Liver (tissue), 9 donors: ENCODE data around the gene NBEA. TPM values are rescaled to one million over a fixed set of nuclear protein-coding genes. Genes with fewer than 3 reads are reported as not detected.

Experiments
- DNase-seq: peaks from one replicate; pipeline ENCODE4 v3.0.0-alpha.2; 2017; ENCODE audit warnings: low spot score
- H3K27ac ChIP-seq, 2 donors: one replicate each; pipeline ENCODE4 v1.7.0; 2013; ENCODE audit warnings: inconsistent platforms in 2 of 2, low read length in 2 of 2, control low read depth in 1 of 2, low read depth in 1 of 2, mild to moderate bottlenecking in 1 of 2
- H3K27me3 ChIP-seq, 4 donors: one replicate each; pipeline versions ENCODE4 v1.6.1 to v1.7.0; 2013; ENCODE audit warnings: low read length in 3 of 4, inconsistent platforms in 1 of 4, mild to moderate bottlenecking in 1 of 4, moderate library complexity in 1 of 4; ENCODE audit not compliant: control insufficient read depth in 4 of 4, insufficient read depth in 4 of 4
- H3K36me3 ChIP-seq, 4 donors: one replicate each; pipeline versions ENCODE4 v1.6.1 to v1.7.0; 2013; ENCODE audit warnings: low read length in 3 of 4, mild to moderate bottlenecking in 3 of 4, low read depth in 1 of 4, moderate library complexity in 1 of 4; ENCODE audit not compliant: control insufficient read depth in 4 of 4, insufficient read depth in 3 of 4
- H3K4me1 ChIP-seq, 4 donors: one replicate each; pipeline versions ENCODE4 v1.6.1 to v1.7.0; 2013; ENCODE audit warnings: low read length in 3 of 4, mild to moderate bottlenecking in 3 of 4, moderate library complexity in 1 of 4; ENCODE audit not compliant: control insufficient read depth in 4 of 4, insufficient read depth in 4 of 4
- H3K4me3 ChIP-seq, 3 donors: one replicate each; pipeline versions ENCODE4 v1.6.1 to v1.7.0; 2013; ENCODE audit warnings: low read length in 3 of 3, control low read depth in 1 of 3, low read depth in 1 of 3, mild to moderate bottlenecking in 1 of 3
- H3K9ac ChIP-seq, 2 donors: one replicate each; pipeline ENCODE4 v1.7.0; 2013; ENCODE audit warnings: low read length in 2 of 2, mild to moderate bottlenecking in 2 of 2, moderate library complexity in 2 of 2, control low read depth in 1 of 2, low read depth in 1 of 2
- H3K9me3 ChIP-seq, 4 donors: one replicate each; pipeline versions ENCODE4 v1.6.1 to v1.7.0; 2013; ENCODE audit warnings: low read length in 3 of 4; ENCODE audit not compliant: control insufficient read depth in 4 of 4
- ATF3 ChIP-seq: IDR thresholded peaks from 2 replicates; pipeline ENCODE4 v1.6.1; 2016; ENCODE audit warnings: antibody characterized with exemption
- CTCF ChIP-seq: fragments of 150-350 bp; IDR thresholded peaks from 2 replicates; pipeline ENCODE4 v1.5.1; 2017; ENCODE audit warnings: improper control_type of control experiment, low read depth, low read length; ENCODE audit not compliant: missing input control
- EGR1 ChIP-seq, 2 donors: IDR thresholded peaks; 2 replicates each; pipeline ENCODE4 v1.6.1; 2016 to 2018; ENCODE audit warnings: antibody characterized with exemption in 2 of 2, low read depth in 2 of 2
- FOXA1 ChIP-seq: IDR thresholded peaks from 2 replicates; pipeline ENCODE4 v1.6.1; 2016; ENCODE audit warnings: antibody characterized with exemption
- FOXA2 ChIP-seq: IDR thresholded peaks from 2 replicates; pipeline ENCODE4 v1.6.1; 2016; ENCODE audit warnings: antibody characterized with exemption
- GABPA ChIP-seq, 2 donors: IDR thresholded peaks in 1 of 2; conservative IDR thresholded peaks in 1 of 2; 2 replicates each; pipeline ENCODE4 v1.6.1; 2016; ENCODE audit warnings: antibody characterized with exemption in 2 of 2, mild to moderate bottlenecking in 1 of 2, moderate library complexity in 1 of 2
- HNF4A ChIP-seq, 2 donors: conservative IDR thresholded peaks; 2 replicates each; pipeline ENCODE4 v1.6.1; 2016; ENCODE audit warnings: antibody characterized with exemption in 2 of 2, mild to moderate bottlenecking in 2 of 2
- MAX ChIP-seq: IDR thresholded peaks from 2 replicates; pipeline ENCODE4 v1.6.1; 2016; ENCODE audit warnings: antibody characterized with exemption
- NR2F2 ChIP-seq: IDR thresholded peaks from 2 replicates; pipeline ENCODE4 v1.6.1; 2016; ENCODE audit warnings: antibody characterized with exemption
- REST ChIP-seq: IDR thresholded peaks from 2 replicates; pipeline ENCODE4 v1.6.1; 2016; ENCODE audit warnings: antibody characterized with exemption, mild to moderate bottlenecking
- RXRA ChIP-seq, 2 donors: IDR thresholded peaks; 2 replicates each; pipeline ENCODE4 v1.6.1; 2017 to 2018; ENCODE audit warnings: antibody characterized with exemption in 2 of 2, mild to moderate bottlenecking in 1 of 2
- SP1 ChIP-seq: IDR thresholded peaks from 2 replicates; pipeline ENCODE4 v1.6.1; 2018; ENCODE audit warnings: antibody characterized with exemption, mild to moderate bottlenecking
- TAF1 ChIP-seq: conservative IDR thresholded peaks from 2 replicates; pipeline ENCODE4 v1.6.1; 2016; ENCODE audit warnings: antibody characterized with exemption, mild to moderate bottlenecking
- YY1 ChIP-seq: IDR thresholded peaks from 2 replicates; pipeline ENCODE4 v1.6.1; 2016; ENCODE audit warnings: antibody characterized with exemption, mild to moderate bottlenecking
- ZBTB33 ChIP-seq: IDR thresholded peaks from 2 replicates; pipeline ENCODE4 v1.6.1; 2016; ENCODE audit warnings: antibody characterized with exemption
- WGBS: extraction: QIAGEN DNeasy Blood & Tissue Kit; methylation state at CpG from one replicate; pipeline ENCODE4 v1.1.7; 2013; 5-methylcytosine and 5-hydroxymethylcytosine counted together
- polyA plus RNA-seq, 2 donors: library from polyadenylated mRNA; stranded (reverse) in 1 of 2; unstranded in 1 of 2; fragments of 200-250 nt in 1 of 2; fragments of >200 nt in 1 of 2; fragmentation: Nextera tagmentation in 1 of 2; extraction: Ambion mirVana in 1 of 2; gene quantifications; one replicate each; pipeline versions ENCODE4 v1.2.1 to v1.2.3, GENCODE V29; 2013 to 2015
- total RNA-seq, 2 donors: library from RNA; depleted of rRNA; stranded (reverse); fragments of >200 nt; gene quantifications; one replicate each; pipeline ENCODE4 v1.2.3, GENCODE V29; 2014
- donor health status: healthy.
- donor health status: healthy.
- donor health status: healthy.
- donor health status: healthy.
- donor health status: healthy.

Gene NBEA
- total and polyA plus RNA-seq, 4 donors = 0.24 to 3.5 (median 1.4) TPM

GRCh38 chr13:34939771-34940170 is 2.3 kb upstream of the NBEA start:
- H3K4me1 ChIP-seq = peaks cover 2 to 11% (median 5%) of the 10 kb centered on the region in 4 donors
- WGBS = 92% methylated on average over 1 of the region's 1 CpG
- DNase-seq = no peak
- H3K36me3 ChIP-seq = no peaks in the 10 kb centered on the region
- H3K4me3 ChIP-seq = no peak overlapping the region
- H3K27ac ChIP-seq = no peak overlapping the region
- no peaks in the 10 kb centered on the region for H3K9me3 ChIP-seq
- H3K9ac ChIP-seq = no peak overlapping the region
- TF ChIP-seq SP1 (no peak), YY1 (no peak), FOXA2 (no peak), HNF4A (conservative IDR thresholded peaks at IDR 0.05) (no peak), FOXA1 (no peak), REST (no peak), CTCF (no peak), MAX (no peak), RXRA (IDR thresholded peaks at IDR 0.05) (no peak), GABPA (IDR thresholded peaks at IDR 0.05 in 1 of 2, conservative IDR thresholded peaks at IDR 0.05 in 1 of 2) (no peak), ZBTB33 (no peak)
- H3K27me3 ChIP-seq = peaks cover 0 to 11% (median 6%) of the 10 kb centered on the region in 4 donors

GRCh38 chr13:34941436-34941834 is 635 bp upstream of the NBEA start:
- H3K9me3 ChIP-seq = no peaks in the 10 kb centered on the region
- H3K27ac ChIP-seq = no peak overlapping the region
- no peak overlapping the region for H3K9ac ChIP-seq
- no peak for DNase-seq
- peaks cover 0 to 11% (median 6%) of the 10 kb centered on the region in 4 donors for H3K27me3 ChIP-seq
- TF ChIP-seq ZBTB33 (no peak), TAF1 (no peak), RXRA (IDR thresholded peaks at IDR 0.05) (no peak), GABPA (IDR thresholded peaks at IDR 0.05 in 1 of 2, conservative IDR thresholded peaks at IDR 0.05 in 1 of 2) (no peak), YY1 (no peak), ATF3 (no peak), MAX (no peak), REST (no peak), EGR1 (IDR thresholded peaks at IDR 0.05; ENCODE audit: low read depth in 2 of 2) (no peak), NR2F2 (no peak), FOXA2 (no peak)
- H3K4me1 ChIP-seq = peaks cover 2 to 11% (median 5%) of the 10 kb centered on the region in 4 donors
- peak overlapping the region in 2 of 3 donors; percentile 58 to 93 for H3K4me3 ChIP-seq
- 10% methylated on average over 13 of the region's 13 CpGs for WGBS
- no peaks in the 10 kb centered on the region for H3K36me3 ChIP-seq
